COLO829 (cell line): ENCODE measurements around the gene VMA21.
A peak's percentile ranks its signal among the peaks of the same experiment; 100 is the strongest.

Source experiments
- DNase-seq: peaks from one replicate; pipeline ENCODE4 v3.0.0; 2012; ENCODE audit warnings: low spot score

Gene VMA21, protein sequence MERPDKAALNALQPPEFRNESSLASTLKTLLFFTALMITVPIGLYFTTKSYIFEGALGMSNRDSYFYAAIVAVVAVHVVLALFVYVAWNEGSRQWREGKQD

GRCh38 chrX:151396825-151397740, at the start of gene VMA21:
Gene VMA21 (plus strand): TSS chrX:151397206. CDS start chrX:151397309, 103 bp downstream.
- DNase-seq, result peak; percentile 69

- no peak for DNase-seq
Observed at GRCh38 chrX:151359341-151359740, 37.7 kb upstream of the VMA21 start.

GRCh38 chrX:151359931-151360871, 36.8 kb upstream of the VMA21 start:
- DNase-seq, result peak; percentile 9

DNA sequence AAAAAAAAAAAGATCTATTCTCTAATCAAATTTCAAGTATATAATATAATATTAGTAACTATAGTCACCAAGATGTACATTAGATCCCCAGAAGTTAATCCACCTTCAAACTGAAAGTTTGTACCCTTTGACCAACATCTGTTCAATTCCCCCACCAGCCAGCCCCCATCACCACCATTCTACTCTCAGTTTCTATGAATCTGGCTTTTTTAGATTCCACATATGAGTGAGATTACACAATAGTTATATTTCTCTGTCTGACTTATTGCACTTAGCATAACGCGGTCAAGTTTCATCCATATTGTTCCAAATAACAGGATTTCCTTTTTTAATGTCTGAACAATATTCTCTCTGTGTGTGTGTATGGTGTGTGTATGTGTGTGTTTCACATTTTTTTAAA, 33.7 kb upstream of the VMA21 start:
- no peak for DNase-seq

- no peak for DNase-seq
Observed at GRCh38 chrX:151365579-151365978, 31.4 kb upstream of the VMA21 start.

- peak; percentile 16 for DNase-seq
Observed at GRCh38 chrX:151370906-151371305, 26.1 kb upstream of the VMA21 start.

GRCh38 chrX:151384807-151385206, 12.2 kb upstream of the VMA21 start:
- no peak for DNase-seq

DNA sequence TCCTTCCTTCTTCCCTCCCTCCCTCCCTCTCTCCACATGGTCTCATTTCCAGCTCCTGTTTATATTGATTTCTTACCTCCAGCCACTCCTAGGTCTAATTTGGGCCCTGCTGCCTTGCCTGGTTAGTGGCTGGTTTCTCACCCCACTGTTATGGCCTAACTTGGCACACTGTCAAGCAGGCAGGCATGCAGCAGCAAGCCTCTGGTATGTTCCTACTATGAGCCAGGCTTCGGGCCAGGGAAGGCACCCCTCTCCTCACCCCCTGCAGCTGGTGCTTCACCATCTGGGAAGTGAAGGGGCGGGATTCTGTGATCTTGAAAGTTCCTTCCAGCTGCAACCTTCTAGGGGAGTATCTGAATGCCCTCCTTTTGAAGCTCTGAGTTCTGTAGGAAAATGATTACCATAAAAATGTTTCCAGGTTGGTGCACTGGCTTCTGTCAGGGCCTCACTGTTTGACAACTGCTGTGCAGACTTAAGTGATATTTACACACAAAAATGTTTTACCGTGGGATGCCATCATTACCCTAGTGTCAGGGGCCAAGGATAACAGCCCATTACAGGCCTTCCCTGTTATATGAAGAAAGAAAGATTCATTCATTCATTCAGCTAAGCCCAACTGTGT, 10.1 kb upstream of the VMA21 start:
- no peak for DNase-seq

GRCh38 chrX:151391722-151392121, 5.3 kb upstream of the VMA21 start:
- DNase-seq, result no peak

- DNase-seq, result no peak
Observed at GRCh38 chrX:151393514-151393913, 3.5 kb upstream of the VMA21 start.

DNA sequence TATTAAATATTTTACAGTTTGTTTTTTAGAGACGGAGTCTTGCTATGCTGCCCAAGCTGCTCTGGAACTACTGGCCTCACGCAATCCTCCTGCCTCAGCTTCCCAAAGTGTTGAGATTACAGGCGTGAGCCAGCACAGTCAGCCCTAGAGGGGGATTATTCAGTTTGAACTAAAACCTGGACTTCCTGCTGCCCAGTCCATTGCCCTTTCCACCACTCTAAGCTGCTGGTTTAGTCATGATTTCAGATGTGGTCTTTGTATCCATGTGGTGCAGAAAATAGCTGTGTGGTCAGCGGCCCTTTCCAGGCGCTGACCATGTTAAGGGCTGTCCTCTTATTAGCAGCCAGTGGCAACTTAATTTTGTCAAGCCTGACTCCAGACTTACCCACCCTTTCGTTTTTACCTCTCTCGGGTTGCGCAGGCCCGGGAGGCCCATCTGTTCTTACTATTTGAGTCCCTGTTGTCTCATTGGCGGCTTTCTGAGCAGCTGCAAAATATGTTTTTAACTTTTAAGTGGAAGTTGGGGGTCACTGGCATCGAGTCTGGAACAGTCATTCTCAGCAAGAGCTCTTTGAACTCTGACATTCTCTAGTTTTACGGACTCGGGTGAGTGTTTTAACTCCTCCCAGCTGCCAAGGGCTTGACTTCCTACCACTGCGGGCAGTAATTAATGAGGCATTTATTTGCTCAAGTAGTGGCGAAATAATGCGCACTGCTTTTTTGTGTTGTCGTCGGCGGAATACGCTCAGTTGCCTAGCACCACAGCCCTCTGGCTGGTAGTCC, 773 bp upstream of the VMA21 start:
- DNase-seq, result no peak

GRCh38 chrX:151397741-151398070, 700 bp downstream of the VMA21 start:
- DNase-seq, result no peak

- no peak for DNase-seq
Observed at GRCh38 chrX:151398346-151398745, 1.3 kb downstream of the VMA21 start.

- no peak for DNase-seq
Observed at GRCh38 chrX:151402719-151403390, 5.8 kb downstream of the VMA21 start.

DNA sequence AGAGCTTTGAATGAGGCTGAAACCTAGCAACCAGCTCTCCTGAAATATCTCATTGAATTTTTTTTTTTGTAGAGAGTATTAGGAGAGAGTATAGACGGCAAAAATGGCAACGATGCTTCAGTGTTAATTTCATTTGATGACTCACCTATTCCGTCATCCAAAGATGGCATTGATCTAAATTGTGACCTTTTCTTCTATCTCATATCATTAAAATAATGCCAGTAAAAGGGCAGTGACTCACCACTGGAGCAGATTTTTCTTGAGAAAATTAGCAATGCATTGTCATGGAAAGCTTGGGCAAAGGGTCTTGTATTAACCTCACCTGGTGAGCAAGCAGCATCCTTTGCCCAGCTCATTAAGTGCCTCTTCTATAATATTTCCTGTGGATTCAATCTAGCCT, 19.6 kb downstream of the VMA21 start:
- DNase-seq, result peak; percentile 38

DNA sequence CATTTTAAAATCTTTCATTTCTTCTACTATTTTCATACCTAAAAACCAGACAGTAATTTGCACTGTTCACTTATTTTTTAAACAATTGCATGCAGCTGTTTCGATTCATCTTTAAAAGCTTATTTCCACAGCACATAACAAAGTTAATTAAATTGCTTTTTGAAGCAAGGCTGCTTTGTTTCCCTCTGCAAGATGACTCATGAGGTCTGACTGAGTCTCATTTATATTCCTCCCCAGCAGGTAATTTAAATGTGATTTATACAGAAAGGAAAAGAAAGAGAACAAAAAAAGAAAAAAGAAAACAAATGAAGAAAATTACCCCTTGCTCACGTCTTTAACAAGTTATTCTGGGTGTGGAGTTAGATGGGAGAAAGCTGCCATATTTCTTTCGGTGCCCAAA, 22.8 kb downstream of the VMA21 start:
- no peak for DNase-seq

GRCh38 chrX:151424505-151424904, 27.5 kb downstream of the VMA21 start:
- DNase-seq, result no peak

DNA sequence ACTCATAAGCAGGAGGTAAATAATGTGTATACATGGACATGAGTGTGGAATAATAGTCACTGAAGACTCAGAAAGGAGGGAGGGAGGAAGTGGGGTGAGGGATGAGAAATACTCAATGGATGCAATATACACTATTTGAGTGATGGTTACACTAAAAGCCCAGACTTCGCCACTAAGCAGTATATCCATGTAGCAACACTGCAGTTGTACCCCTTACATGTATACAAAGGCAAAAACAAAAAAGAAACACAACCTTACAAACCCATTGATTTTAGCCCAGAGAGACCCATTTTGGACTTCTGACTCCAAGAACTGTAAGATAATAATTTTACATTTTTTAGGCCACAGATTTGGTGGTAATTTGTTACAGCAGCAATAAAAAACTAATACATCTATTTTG, 51.5 kb downstream of the VMA21 start:
- no peak for DNase-seq

DNA sequence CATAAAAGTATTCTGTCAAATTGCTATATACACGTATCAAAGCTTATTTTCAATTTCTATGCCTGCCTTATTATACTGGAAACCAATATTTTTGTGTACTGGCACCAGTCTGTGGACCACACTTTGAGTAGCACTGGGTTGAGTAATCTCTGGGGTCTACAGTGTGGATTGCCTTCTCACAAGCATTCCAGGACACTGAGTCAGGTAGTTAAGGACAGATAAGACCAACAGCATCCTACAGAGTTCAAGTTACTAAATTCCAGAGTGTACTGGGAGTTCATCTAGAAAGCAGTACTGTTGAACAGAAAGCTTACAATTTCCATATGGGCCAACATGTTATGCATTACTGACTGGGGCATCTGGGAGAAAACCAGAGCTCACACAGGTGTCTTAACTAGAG, 61.8 kb downstream of the VMA21 start:
- no peak for DNase-seq
